DND-41 (cell line): ENCODE data around the gene C12orf56.
"Not testable (repeated sequence)": the region's sequence is repeated elsewhere in the genome, so short reads cannot be mapped to it uniquely, and the experiment has no call there.

Source experiments
- ATAC-seq: fragments of 200-7000 bp; cut with Tn5 transposase; 3 replicates; pipeline ENCODE4 v1.9.1; 2021; ENCODE audit warnings: low read depth; ENCODE audit not compliant: insufficient read depth
- DNase-seq: peaks from one replicate; pipeline ENCODE4 v3.0.0-alpha.2; 2020
- H2AFZ ChIP-seq: 2 replicates; pipeline ENCODE4 v1.6.0; 2012; ENCODE audit warnings: low read depth, low read length
- H3K27ac ChIP-seq: 2 replicates; pipeline ENCODE4 v1.5.1; 2012; ENCODE audit warnings: low read length, inconsistent platforms
- H3K27me3 ChIP-seq: fragments of 200-600 bp; sonication (generic); 2 replicates; pipeline ENCODE4 v1.6.0; 2012; ENCODE audit warnings: low read length, mild to moderate bottlenecking, inconsistent platforms; ENCODE audit not compliant: insufficient read depth, poor library complexity
- H3K36me3 ChIP-seq: 2 replicates; pipeline ENCODE4 v1.5.1; 2012; ENCODE audit warnings: low read length, inconsistent platforms; ENCODE audit not compliant: insufficient read depth
- H3K4me1 ChIP-seq: 2 replicates; pipeline ENCODE4 v1.5.1; 2012; ENCODE audit warnings: mild to moderate bottlenecking, low read length; ENCODE audit not compliant: insufficient read depth
- H3K4me2 ChIP-seq: 2 replicates; pipeline ENCODE4 v1.6.0; 2012; ENCODE audit warnings: mild to moderate bottlenecking, moderate library complexity, low read length, inconsistent platforms; ENCODE audit not compliant: insufficient read depth
- H3K4me3 ChIP-seq, 2 experiments: fragments of 200-600 bp in 1 of 2; shearing (Covaris generic) in 1 of 2; 2 replicates each; pipeline ENCODE4 v1.5.1; 2012 to 2016; ENCODE audit warnings: inconsistent platforms in 2 of 2, low read length in 2 of 2, mild to moderate bottlenecking in 2 of 2, low read depth in 1 of 2, moderate library complexity in 1 of 2
- H3K79me2 ChIP-seq: 2 replicates; pipeline ENCODE4 v1.6.0; 2012; ENCODE audit warnings: low read length, inconsistent platforms; ENCODE audit not compliant: insufficient read depth
- H3K9ac ChIP-seq: 2 replicates; pipeline ENCODE4 v1.6.0; 2012; ENCODE audit warnings: low read depth, mild to moderate bottlenecking, inconsistent platforms, low read length, moderate library complexity
- H3K9me3 ChIP-seq: 2 replicates; pipeline ENCODE4 v1.5.1; 2012; ENCODE audit warnings: low read length, moderate library complexity, mild to moderate bottlenecking, inconsistent platforms; ENCODE audit not compliant: insufficient read depth, severe bottlenecking
- H4K20me1 ChIP-seq: 2 replicates; pipeline ENCODE4 v1.6.0; 2012; ENCODE audit warnings: low read length; ENCODE audit not compliant: insufficient read depth
- EZH2 ChIP-seq: IDR thresholded peaks from 3 replicates; pipeline ENCODE4 v1.6.1; 2012; ENCODE audit warnings: borderline replicate concordance, low read depth, mild to moderate bottlenecking, moderate library complexity, low read length, inconsistent platforms; ENCODE audit not compliant: severe bottlenecking
- TF ChIP-seq, protein P1 (sequence below): IDR thresholded peaks from 2 replicates; pipeline ENCODE4 v1.5.1; 2012; ENCODE audit warnings: borderline replicate concordance, low read length, moderate library complexity, mild to moderate bottlenecking; ENCODE audit not compliant: poor library complexity, severe bottlenecking; ENCODE audit errors: extremely low read depth

Gene C12orf56

DNA sequence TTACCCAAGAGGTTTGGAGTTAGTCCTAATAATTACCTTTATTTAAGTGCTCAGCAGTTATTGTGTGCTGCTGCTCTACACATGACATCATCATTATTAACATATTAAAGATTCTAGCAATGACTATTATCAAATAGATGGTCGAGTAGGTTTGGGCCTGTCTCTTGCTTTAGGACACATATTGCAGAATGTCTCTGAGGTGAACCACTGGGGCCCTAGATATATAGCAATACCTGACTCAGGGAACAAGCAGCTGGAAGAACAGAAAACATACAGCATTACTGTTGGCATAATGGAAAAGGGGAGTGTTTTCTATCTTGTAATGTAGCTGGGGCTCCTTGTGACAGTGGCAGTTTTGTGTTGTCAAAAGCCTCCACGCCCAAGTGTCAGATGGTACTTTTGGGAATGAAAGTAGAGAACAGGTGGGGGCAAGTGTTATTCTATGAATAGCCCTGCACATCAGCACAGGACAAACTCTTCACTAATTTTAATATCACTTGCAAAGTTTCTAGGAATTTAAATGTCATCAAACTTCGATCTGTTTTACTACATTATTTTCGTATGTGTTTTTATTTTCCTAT is 54.6 kb downstream of the C12orf56 start:
- Histone ChIP-seq H3K27ac (no peak overlapping the region), H3K9ac (no peak overlapping the region), H4K20me1 (no peaks in the 10 kb centered on the region), H3K9me3 (no peaks in the 10 kb centered on the region), H2AFZ (no peak overlapping the region), H3K79me2 (no peaks in the 10 kb centered on the region), H3K36me3 (no peaks in the 10 kb centered on the region), H3K4me2 (no peak overlapping the region), H3K4me3 (no peak overlapping the region), H3K27me3 (no peaks in the 10 kb centered on the region), H3K4me1 (no peaks in the 10 kb centered on the region)
- ATAC-seq (no peak), DNase-seq (no peak)
- TF ChIP-seq, protein P1, sequence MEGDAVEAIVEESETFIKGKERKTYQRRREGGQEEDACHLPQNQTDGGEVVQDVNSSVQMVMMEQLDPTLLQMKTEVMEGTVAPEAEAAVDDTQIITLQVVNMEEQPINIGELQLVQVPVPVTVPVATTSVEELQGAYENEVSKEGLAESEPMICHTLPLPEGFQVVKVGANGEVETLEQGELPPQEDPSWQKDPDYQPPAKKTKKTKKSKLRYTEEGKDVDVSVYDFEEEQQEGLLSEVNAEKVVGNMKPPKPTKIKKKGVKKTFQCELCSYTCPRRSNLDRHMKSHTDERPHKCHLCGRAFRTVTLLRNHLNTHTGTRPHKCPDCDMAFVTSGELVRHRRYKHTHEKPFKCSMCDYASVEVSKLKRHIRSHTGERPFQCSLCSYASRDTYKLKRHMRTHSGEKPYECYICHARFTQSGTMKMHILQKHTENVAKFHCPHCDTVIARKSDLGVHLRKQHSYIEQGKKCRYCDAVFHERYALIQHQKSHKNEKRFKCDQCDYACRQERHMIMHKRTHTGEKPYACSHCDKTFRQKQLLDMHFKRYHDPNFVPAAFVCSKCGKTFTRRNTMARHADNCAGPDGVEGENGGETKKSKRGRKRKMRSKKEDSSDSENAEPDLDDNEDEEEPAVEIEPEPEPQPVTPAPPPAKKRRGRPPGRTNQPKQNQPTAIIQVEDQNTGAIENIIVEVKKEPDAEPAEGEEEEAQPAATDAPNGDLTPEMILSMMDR: no peak
- no peak for TF ChIP-seq EZH2

DNA sequence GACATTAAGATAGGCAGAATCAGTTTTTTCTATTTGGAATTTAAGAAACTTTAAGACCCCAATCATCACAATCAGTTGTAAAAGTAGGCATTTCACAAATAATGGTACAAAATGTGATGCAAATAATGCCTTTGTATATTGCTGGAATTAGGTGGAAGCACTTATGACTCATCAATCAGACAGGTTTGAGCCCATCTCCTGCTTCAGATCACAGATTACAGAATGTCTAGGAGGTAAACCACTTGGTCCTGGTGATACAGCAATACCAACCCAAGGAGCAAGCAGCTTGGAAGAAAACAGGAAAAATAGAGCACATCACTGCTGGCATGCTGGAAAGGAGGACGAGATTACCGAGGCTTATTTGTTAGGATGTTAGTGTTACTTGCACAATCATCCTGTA is 57.6 kb downstream of the C12orf56 start:
- no peak for TF ChIP-seq EZH2
- TF ChIP-seq, protein P1: no peak
- Histone ChIP-seq H3K9ac (no peak overlapping the region), H3K27me3 (no peaks in the 10 kb centered on the region), H3K4me2 (no peak overlapping the region), H3K27ac (no peak overlapping the region), H4K20me1 (no peaks in the 10 kb centered on the region), H2AFZ (no peak overlapping the region), H3K9me3 (no peaks in the 10 kb centered on the region), H3K4me3 (no peak overlapping the region), H3K4me1 (no peaks in the 10 kb centered on the region), H3K36me3 (no peaks in the 10 kb centered on the region), H3K79me2 (no peaks in the 10 kb centered on the region)
- no peak for DNase-seq
- no peak for ATAC-seq

DNA sequence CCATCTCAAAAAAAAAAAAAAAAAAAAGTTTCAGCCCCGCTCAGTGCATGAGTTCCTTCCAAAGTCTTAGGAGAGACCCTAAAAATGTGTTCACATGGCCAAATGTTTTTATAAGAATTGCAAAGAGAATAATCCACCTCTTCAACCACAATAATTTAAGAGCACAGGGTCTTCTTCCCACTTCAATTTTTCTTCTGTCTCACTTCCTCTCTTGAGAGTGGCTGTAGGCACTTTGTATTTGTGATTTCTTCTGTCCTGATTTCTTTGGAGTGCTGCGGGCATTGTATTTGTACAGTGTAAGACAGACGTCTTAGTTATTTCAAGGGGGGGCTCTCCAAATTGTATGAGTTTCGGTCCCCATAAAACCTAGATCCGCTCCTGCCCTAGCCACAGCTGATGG is 58.3 kb downstream of the C12orf56 start:
- Histone ChIP-seq H3K79me2 (no peaks in the 10 kb centered on the region), H3K4me2 (no peak overlapping the region), H2AFZ (no peak overlapping the region), H3K9me3 (no peaks in the 10 kb centered on the region), H3K9ac (no peak overlapping the region), H3K27me3 (no peaks in the 10 kb centered on the region), H4K20me1 (no peaks in the 10 kb centered on the region), H3K36me3 (no peaks in the 10 kb centered on the region), H3K4me1 (no peaks in the 10 kb centered on the region), H3K4me3 (no peak overlapping the region), H3K27ac (no peak overlapping the region)
- TF ChIP-seq EZH2: no peak
- TF ChIP-seq, protein P1: no peak
- DNase-seq (no peak), ATAC-seq (no peak)

- not testable (repeated sequence) for H3K27me3 ChIP-seq, H3K27ac ChIP-seq, H3K4me3 ChIP-seq, H4K20me1 ChIP-seq, H2AFZ ChIP-seq, H3K4me1 ChIP-seq, H3K4me2 ChIP-seq, H3K9ac ChIP-seq, H3K9me3 ChIP-seq, ATAC-seq, DNase-seq, H3K36me3 ChIP-seq, H3K79me2 ChIP-seq
Measured at GRCh38 chr12:64329031-64329710, 61.4 kb downstream of the C12orf56 start.
